SK-N-SH (cell line): ENCODE measurements around the gene PCDHGA1. TPM values are rescaled to one million over a fixed set of nuclear protein-coding genes. Genes with fewer than 3 reads are reported as not detected.

Experiments
- CTCF ChIA-PET: fragments of 300-600, 350-600 bp; formaldehyde crosslinking; extraction: SDS; loops from one replicate; lab custom pipeline; 2021; lab: Yijun Ruan, JAX
- POLR2A ChIA-PET: fragments of 350-600 bp; sonication (Branson Sonifier 250); formaldehyde crosslinking; extraction: SDS; loops from one replicate; lab custom pipeline; 2020; ENCODE audit warnings: antibody characterized with exemption, inconsistent platforms; lab: Yijun Ruan, JAX
- DNase-seq: peaks from one replicate; pipeline ENCODE4 v3.0.0; 2012
- H2AFZ ChIP-seq: fragments of 200-600 bp; sonication (generic); 2 replicates; pipeline ENCODE4 v1.8.1; 2016; ENCODE audit warnings: antibody characterized with exemption, mild to moderate bottlenecking, low read depth
- H3F3A ChIP-seq: fragments of 200-600 bp; sonication (generic); replicated peaks from 2 replicates; pipeline ENCODE3; 2016; ENCODE audit warnings: antibody characterized with exemption, mild to moderate bottlenecking; ENCODE audit not compliant: insufficient read depth
- H3K27ac ChIP-seq, 2 experiments: fragments of 200-500 bp in 1 of 2; fragments of 200-600 bp in 1 of 2; sonication (Bioruptor generic) in 1 of 2; sonication (generic), shearing (Covaris generic) in 1 of 2; 2 replicates each; pipeline versions ENCODE4 v1.5.1 to v1.6.1; 2014 to 2016; ENCODE audit warnings: low read depth in 2 of 2, inconsistent platforms in 1 of 2, low read length in 1 of 2, mild to moderate bottlenecking in 1 of 2, mixed read lengths in 1 of 2
- H3K27me3 ChIP-seq: fragments of 200-600 bp; sonication (generic), shearing (Covaris generic); 2 replicates; pipeline ENCODE4 v1.6.1; 2016; ENCODE audit warnings: mixed run types; ENCODE audit not compliant: insufficient read depth
- H3K36me3 ChIP-seq, 2 experiments: fragments of 200-500 bp in 1 of 2; fragments of 200-600 bp in 1 of 2; sonication (Bioruptor generic) in 1 of 2; sonication (generic) in 1 of 2; replicated peaks in 1 of 2; 2 replicates each; pipeline versions ENCODE3 to v1.5.1; 2014 to 2016; ENCODE audit warnings: low read length in 1 of 2, mild to moderate bottlenecking in 1 of 2; ENCODE audit not compliant: insufficient read depth in 2 of 2, control insufficient read depth in 1 of 2
- H3K4me1 ChIP-seq, 2 experiments: fragments of 200-500 bp in 1 of 2; fragments of 200-600 bp in 1 of 2; sonication (Bioruptor generic) in 1 of 2; sonication (generic), shearing (Covaris generic) in 1 of 2; 2 replicates each; pipeline versions ENCODE4 v1.5.1 to v1.6.1; 2014 to 2016; ENCODE audit warnings: low read depth in 1 of 2, low read length in 1 of 2, mixed run types in 1 of 2; ENCODE audit not compliant: insufficient read depth in 2 of 2, control insufficient read depth in 1 of 2
- H3K4me2 ChIP-seq: fragments of 200-600 bp; sonication (generic), shearing (Covaris generic); 2 replicates; pipeline ENCODE4 v1.6.1; 2017; ENCODE audit warnings: mixed run types
- H3K4me3 ChIP-seq, 2 experiments: fragments of 200-500 bp in 1 of 2; fragments of 200-600 bp in 1 of 2; sonication (Bioruptor generic) in 1 of 2; sonication (generic), shearing (Covaris generic) in 1 of 2; 2 replicates each; pipeline versions ENCODE4 v1.5.1 to v1.8.1; 2014 to 2016; ENCODE audit warnings: low read depth in 2 of 2, inconsistent platforms in 1 of 2, low read length in 1 of 2, mild to moderate bottlenecking in 1 of 2, mixed read lengths in 1 of 2, moderate library complexity in 1 of 2
- H3K79me2 ChIP-seq: fragments of 200-600 bp; sonication (generic); 2 replicates; pipeline ENCODE4 v1.8.1; 2017; ENCODE audit warnings: mild to moderate bottlenecking; ENCODE audit not compliant: insufficient read depth
- H3K9ac ChIP-seq: fragments of 200-600 bp; sonication (generic); 2 replicates; pipeline ENCODE4 v1.6.1; 2017; ENCODE audit warnings: mixed run types
- H3K9me2 ChIP-seq: fragments of 200-600 bp; sonication (generic); 2 replicates; pipeline ENCODE4 v1.6.1; 2017; ENCODE audit warnings: mixed run types
- H3K9me3 ChIP-seq: fragments of 200-600 bp; sonication (generic); 2 replicates; pipeline ENCODE4 v1.6.1; 2017; ENCODE audit warnings: mixed run types, mild to moderate bottlenecking, moderate library complexity
- H4K20me1 ChIP-seq: fragments of 200-600 bp; sonication (generic); 2 replicates; pipeline ENCODE4 v1.6.1; 2017; ENCODE audit warnings: mild to moderate bottlenecking, mixed run types; ENCODE audit not compliant: insufficient read depth
- CTCF ChIP-seq: fragments of 200-600 bp; sonication (generic); IDR thresholded peaks from 2 replicates; pipeline ENCODE4 v1.6.1; 2017; ENCODE audit warnings: antibody characterized with exemption, mild to moderate bottlenecking, moderate library complexity
- EP300 ChIP-seq, 2 experiments: IDR thresholded peaks; 2 replicates each; pipeline versions ENCODE4 v1.4.0 to v1.6.1; 2012; ENCODE audit warnings: borderline replicate concordance in 1 of 2, low read depth in 1 of 2, low read length in 1 of 2
- FOXM1 ChIP-seq: IDR thresholded peaks from 2 replicates; pipeline ENCODE4 v1.4.0; 2012; ENCODE audit warnings: low read depth, mild to moderate bottlenecking
- JUND ChIP-seq: IDR thresholded peaks from 2 replicates; pipeline ENCODE4 v1.4.0; 2012
- MAX ChIP-seq: IDR thresholded peaks from 2 replicates; pipeline ENCODE4 v1.4.0; 2012; ENCODE audit warnings: low read depth
- RAD21 ChIP-seq: IDR thresholded peaks from 2 replicates; pipeline ENCODE4 v1.6.1; 2012; ENCODE audit warnings: mild to moderate bottlenecking, low read length
- RXRA ChIP-seq: IDR thresholded peaks from 2 replicates; pipeline ENCODE4 v1.4.0; 2012; ENCODE audit warnings: low read depth, mild to moderate bottlenecking, borderline replicate concordance
- TCF12 ChIP-seq: IDR thresholded peaks from 2 replicates; pipeline ENCODE4 v1.4.0; 2012
- ZBTB33 ChIP-seq: IDR thresholded peaks from 2 replicates; pipeline ENCODE4 v1.4.0; 2012; ENCODE audit warnings: low read depth, borderline replicate concordance
- WGBS: methylation state at CpG from one replicate; pipeline ENCODE4 v1.1.6; 2017; ENCODE audit warnings: low lambda C conversion rate; 5-methylcytosine and 5-hydroxymethylcytosine counted together
- polyA plus RNA-seq, 3 experiments: library from polyadenylated mRNA; depleted of rRNA; stranded (reverse); fragments of >200 nt; gene quantifications; 2 replicates each; pipeline ENCODE4 v1.2.3, GENCODE V29; 2012
- TF ChIP-seq, protein P1 (sequence below): IDR thresholded peaks from 2 replicates; pipeline ENCODE4; 2012

The PCDHGA1 gene
- polyA plus RNA-seq, 1 of the 3 experiments (the other 2 are of a cell fraction), result 1.2 TPM

DNA sequence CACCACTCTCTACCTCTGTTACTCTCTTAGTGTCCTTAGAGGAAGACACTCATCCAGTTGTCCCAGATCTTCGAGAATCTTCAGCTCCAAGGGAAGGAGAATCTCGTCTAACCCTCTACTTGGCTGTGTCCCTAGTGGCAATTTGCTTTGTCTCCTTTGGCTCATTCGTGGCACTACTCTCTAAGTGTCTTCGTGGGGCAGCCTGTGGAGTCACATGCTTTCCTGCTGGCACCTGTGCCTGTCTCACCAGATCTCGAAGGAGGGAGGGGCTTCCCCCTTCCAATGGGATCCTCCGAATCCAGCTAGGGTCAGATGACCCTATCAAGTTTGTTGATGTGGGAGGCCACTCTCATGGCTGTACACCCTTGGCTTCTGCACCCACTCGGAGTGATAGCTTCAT lies 156.8 kb downstream of the PCDHGA1 start:
- H2AFZ ChIP-seq, result no peak overlapping the region
- H3K9me3 ChIP-seq, result no peaks in the 10 kb centered on the region
- ChIA-PET CTCF (interaction anchor here (0.6 to 7.9 kb wide), 5 partner anchors 9 to 77 kb away, joined by 3 to 75 read pairs (median 4); no protein-coding TSS in a partner anchor), POLR2A (interaction anchor here (0.6 kb wide), 1 partner anchor 9 kb away, joined by 4 read pairs; no protein-coding TSS in a partner anchor)
- no peaks in the 10 kb centered on the region for H3K27me3 ChIP-seq
- H3K36me3 ChIP-seq, result peaks cover 21 to 53% of the 10 kb centered on the region in 2 experiments
- peaks cover 9% of the 10 kb centered on the region for H3F3A ChIP-seq
- H3K9ac ChIP-seq, result no peak overlapping the region
- no peaks in the 10 kb centered on the region for H3K9me2 ChIP-seq
- H3K4me3 ChIP-seq, result no peak overlapping the region
- H4K20me1 ChIP-seq, result peaks cover 52% of the 10 kb centered on the region; the same call in 1 of the 2 replicates
- 87% methylated on average over 6 of the region's 7 CpGs for WGBS
- H3K4me1 ChIP-seq, result peaks cover 30 to 42% of the 10 kb centered on the region in 2 experiments
- DNase-seq, result no peak
- no peak overlapping the region for H3K4me2 ChIP-seq
- peak overlapping the region in 1 of 2 experiments; percentile 75; a peak in 2 of 4 replicates for H3K27ac ChIP-seq
- H3K79me2 ChIP-seq, result peaks cover 88% of the 10 kb centered on the region
- TF ChIP-seq EP300 (IDR thresholded peaks at IDR 0.05; ENCODE audit: borderline replicate concordance in 1 of 2, low read depth in 1 of 2, low read length in 1 of 2) (no peak), RAD21 (no peak), JUND (no peak), RXRA (no peak), CTCF (no peak), FOXM1 (no peak)

- CTCF ChIA-PET, result interaction anchor here (1.0 to 2.8 kb wide), 6 partner anchors 11 to 75 kb away, joined by 3 to 10 read pairs (median 4); no protein-coding TSS in a partner anchor
- Histone ChIP-seq H3K27ac (peak within 1 kb of the TSS; percentile 22 to 75; a peak in 3 of 4 replicates), H3K27me3 (no peaks in the 10 kb centered on the region), H3K4me3 (peak within 1 kb of the TSS in 1 of 2 experiments; percentile 38; a peak in 2 of 4 replicates), H3K9ac (no peak within 1 kb of the TSS; the same call in 1 of the 2 replicates), H2AFZ (no peak within 1 kb of the TSS), H3K4me2 (peak within 1 kb of the TSS; percentile 69), H3K4me1 (peaks cover 28 to 35% of the 10 kb centered on the region in 2 experiments), H3K79me2 (peaks cover 86% of the 10 kb centered on the region), H4K20me1 (peaks cover 35% of the 10 kb centered on the region; the same call in 1 of the 2 replicates), H3K9me2 (no peaks in the 10 kb centered on the region), H3F3A (peaks cover 9% of the 10 kb centered on the region), H3K36me3 (peaks cover 16 to 61% of the 10 kb centered on the region in 2 experiments), H3K9me3 (no peaks in the 10 kb centered on the region)
- POLR2A ChIA-PET, result no interaction called here
- TF ChIP-seq TCF12 (0 out of 2 replicates have a peak, but pooled peaks have one; percentile 30), JUND (peak; percentile 4; the same call in 1 of the 2 replicates), FOXM1 (no peak), EP300 (IDR thresholded peaks at IDR 0.05; ENCODE audit: borderline replicate concordance in 1 of 2, low read depth in 1 of 2, low read length in 1 of 2) (0 out of 4 replicates have a peak, but pooled peaks of 1 of the 2 experiments have one; percentile 14), MAX (peak; percentile 26; the same call in 1 of the 2 replicates), ZBTB33 (no peak)
- TF ChIP-seq, protein P1, sequence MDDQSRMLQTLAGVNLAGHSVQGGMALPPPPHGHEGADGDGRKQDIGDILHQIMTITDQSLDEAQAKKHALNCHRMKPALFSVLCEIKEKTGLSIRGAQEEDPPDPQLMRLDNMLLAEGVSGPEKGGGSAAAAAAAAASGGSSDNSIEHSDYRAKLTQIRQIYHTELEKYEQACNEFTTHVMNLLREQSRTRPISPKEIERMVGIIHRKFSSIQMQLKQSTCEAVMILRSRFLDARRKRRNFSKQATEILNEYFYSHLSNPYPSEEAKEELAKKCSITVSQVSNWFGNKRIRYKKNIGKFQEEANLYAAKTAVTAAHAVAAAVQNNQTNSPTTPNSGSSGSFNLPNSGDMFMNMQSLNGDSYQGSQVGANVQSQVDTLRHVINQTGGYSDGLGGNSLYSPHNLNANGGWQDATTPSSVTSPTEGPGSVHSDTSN, result peak; percentile 49
- 44% methylated on average over 14 of the region's 14 CpGs for WGBS
- no peak for DNase-seq
Measured at GRCh38 chr5:141488591-141489561, 158.6 kb downstream of the PCDHGA1 start, which contains the start of gene PCDHGC5. Gene PCDHGC5, plus strand, starts transcription at chr5:141489081. Its CDS starts 160 bp downstream, at chr5:141489241.
